ENCODE data around the gene PROCA1. TPM values are rescaled to one million over a fixed set of nuclear protein-coding genes. Genes with fewer than 3 reads are reported as not detected.

Gene PROCA1
- total and polyA plus RNA-seq, 2 of the 13 experiments (the other 11 are each of a cell fraction or from before 2014, with no cell fraction given), result 0.73 to 1.5 TPM

DNA sequence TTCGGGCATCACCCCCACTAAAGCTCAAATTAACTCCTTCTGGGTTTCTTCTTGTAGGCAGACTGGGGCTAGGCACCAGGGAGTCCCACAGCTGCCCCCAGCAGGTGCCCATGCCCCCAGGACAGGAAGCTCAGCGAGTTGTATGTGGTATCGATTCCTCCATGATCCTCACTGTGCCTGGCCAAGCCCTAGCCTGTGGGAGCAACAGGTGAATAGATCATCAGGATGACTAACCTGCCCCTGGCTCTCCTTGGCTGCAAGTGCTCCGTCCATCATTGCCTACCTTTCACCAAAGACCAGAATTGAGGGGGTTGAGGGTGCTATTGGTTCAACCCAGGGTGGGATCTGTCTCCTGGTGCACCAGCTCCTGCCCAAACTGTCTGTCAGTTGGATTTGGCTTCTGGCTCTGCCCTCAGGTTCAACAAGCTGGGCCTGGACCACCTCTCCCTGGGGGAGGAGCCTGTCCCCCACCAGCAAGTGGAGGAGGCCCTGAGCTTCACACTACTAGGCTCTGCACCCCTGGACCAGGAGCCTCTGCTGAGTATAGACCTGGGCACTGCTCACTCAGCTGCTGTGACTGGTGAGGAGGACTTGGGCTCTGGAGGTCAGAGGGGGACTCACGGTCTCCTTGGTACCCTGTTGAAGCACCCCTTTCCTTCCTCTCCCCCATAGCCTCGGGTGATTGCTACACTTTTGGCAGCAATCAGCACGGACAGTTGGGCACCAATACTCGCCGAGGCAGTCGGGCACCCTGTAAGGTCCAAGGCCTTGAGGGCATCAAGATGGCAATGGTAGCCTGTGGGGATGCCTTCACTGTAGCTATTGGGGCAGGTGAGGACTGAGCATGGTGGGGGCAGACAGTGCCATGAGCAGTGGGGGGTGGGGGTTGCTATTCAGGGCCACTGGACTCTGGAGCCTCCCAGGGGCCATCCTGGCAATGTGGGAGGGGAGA is 29.0 kb upstream of the PROCA1 start:
- Histone ChIP-seq H3K4me2 (ENCODE audit: low read depth, low read length) (no peak overlapping the region), H3K27me3 (ENCODE audit: control insufficient read depth in 1 of 2, insufficient read depth in 2 of 2, low read length in 2 of 2) (no peaks in the 10 kb centered on the region; a peak in 1 of 5 replicates), H3K27ac (ENCODE audit: extremely low read length, insufficient read depth, low read length) (no peak overlapping the region), H3K9ac (ENCODE audit: insufficient read depth, low read depth, low read length) (no peak overlapping the region), H3K36me3 (replicated peaks in 1 of 2; ENCODE audit: control insufficient read depth in 1 of 2, insufficient read depth in 2 of 2, low read length in 2 of 2) (peaks cover 2% of the 10 kb centered on the region in 2 experiments; a peak in 2 of 5 replicates), H3K79me2 (ENCODE audit: insufficient read depth, low read length) (peaks cover 15% of the 10 kb centered on the region), H3K9me3 (ENCODE audit: low read length) (no peaks in the 10 kb centered on the region), H4K20me1 (ENCODE audit: insufficient read depth, low read length) (peaks cover 2% of the 10 kb centered on the region; the same call in 1 of the 2 replicates), H2AFZ (ENCODE audit: low read length) (no peak overlapping the region), H3K4me3 (replicated peaks in 1 of 3; ENCODE audit: insufficient read depth in 1 of 3, low read depth in 2 of 3, low read length in 3 of 3) (no peak overlapping the region), H3K4me1 (ENCODE audit: insufficient read depth, low read length) (peaks cover 23% of the 10 kb centered on the region)
- ChIA-PET CTCF (ENCODE audit: low intra/inter-chr PET ratio, low total read pairs) (no interaction called here), POLR2A (interaction anchor here (1.0 to 1.4 kb wide), 2 partner anchors 12 to 13 kb away, joined by 3 to 4 read pairs; partner anchors contain the start of gene NEK8)
- no peak for FAIRE-seq
- no TSS peak for BruUV-seq (replicated peaks)
- no peak for DNase-seq (ENCODE audit: low spot score)
- in situ Hi-C loops (cut with HindIII; ENCODE audit: extremely low pct_ligation_motif_present, low pct_unique_long_range_greater_than_20kb) (loop anchor here (25.0 kb wide), 1 partner anchor 372 kb away; no protein-coding TSS in a partner anchor), intact Hi-C loops (cut with micrococcal nuclease; ENCODE audit: unreplicated experiment) (no loop called here)
- no peak for TF ChIP-seq PAX8 (CRISPR knock-in tag; IDR thresholded peaks at IDR 0.05; ENCODE audit: borderline replicate concordance)
- WGBS (ENCODE audit: low lambda C conversion rate), result 95% methylated on average over 7 of the region's 10 CpGs
- no peak for ATAC-seq

DNA sequence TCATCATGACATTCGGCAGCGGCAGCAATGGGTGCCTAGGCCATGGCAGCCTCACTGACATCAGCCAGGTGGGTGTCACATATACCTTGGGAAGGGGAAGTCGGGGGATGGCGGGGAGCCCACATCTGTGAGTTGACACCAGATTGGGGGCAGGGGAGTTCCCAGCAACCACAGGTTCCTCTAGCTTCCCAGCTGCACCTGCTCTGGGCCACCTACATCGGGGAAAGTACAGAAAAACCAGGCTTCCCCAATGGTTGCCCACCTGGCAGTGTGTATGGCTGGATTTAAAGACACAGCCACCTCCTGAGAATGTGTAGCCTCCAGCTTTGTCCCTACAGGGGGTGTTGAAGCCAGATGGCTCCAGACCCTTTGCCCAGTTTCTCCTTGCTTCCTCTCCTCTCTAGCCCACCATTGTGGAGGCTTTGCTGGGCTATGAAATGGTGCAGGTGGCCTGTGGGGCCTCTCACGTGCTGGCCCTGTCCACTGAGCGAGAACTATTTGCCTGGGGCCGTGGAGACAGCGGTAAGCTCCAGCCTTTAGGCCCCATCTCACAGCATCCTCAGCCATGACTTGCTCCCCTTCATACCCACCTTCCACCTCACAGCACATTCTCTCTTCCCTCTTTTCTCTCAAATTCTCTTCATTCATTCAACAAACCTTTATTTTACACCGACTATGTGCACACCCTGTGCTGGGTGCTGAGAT is 27.1 kb upstream of the PROCA1 start:
- WGBS (ENCODE audit: low lambda C conversion rate), result 95% methylated on average over 9 of the region's 10 CpGs

More for the DNA sequence above, 27.1 kb upstream of the PROCA1 start:
- no peak for ATAC-seq
- Histone ChIP-seq H3K4me3 (replicated peaks in 1 of 3; ENCODE audit: insufficient read depth in 1 of 3, low read depth in 2 of 3, low read length in 3 of 3) (no peak overlapping the region), H3K9ac (ENCODE audit: insufficient read depth, low read depth, low read length) (no peak overlapping the region), H3K27ac (ENCODE audit: extremely low read length, insufficient read depth, low read length) (no peak overlapping the region), H3K36me3 (replicated peaks in 1 of 2; ENCODE audit: control insufficient read depth in 1 of 2, insufficient read depth in 2 of 2, low read length in 2 of 2) (peaks cover 2 to 10% of the 10 kb centered on the region in 2 experiments; a peak in 3 of 5 replicates), H4K20me1 (ENCODE audit: insufficient read depth, low read length) (no peaks in the 10 kb centered on the region), H3K27me3 (ENCODE audit: control insufficient read depth in 1 of 2, insufficient read depth in 2 of 2, low read length in 2 of 2) (no peaks in the 10 kb centered on the region), H2AFZ (ENCODE audit: low read length) (no peak overlapping the region), H3K79me2 (ENCODE audit: insufficient read depth, low read length) (no peaks in the 10 kb centered on the region), H3K4me2 (ENCODE audit: low read depth, low read length) (no peak overlapping the region), H3K4me1 (ENCODE audit: insufficient read depth, low read length) (peaks cover 19% of the 10 kb centered on the region), H3K9me3 (ENCODE audit: low read length) (no peaks in the 10 kb centered on the region)
- no peak for FAIRE-seq
- TF ChIP-seq RCOR2 (CRISPR knock-in tag; IDR thresholded peaks at IDR 0.05) (no peak), RXRB (CRISPR knock-in tag; IDR thresholded peaks at IDR 0.05; ENCODE audit: borderline replicate concordance) (no peak), ZNF780A (CRISPR knock-in tag; IDR thresholded peaks at IDR 0.05) (no peak), ZNF850 (CRISPR knock-in tag; conservative IDR thresholded peaks at IDR 0.05) (no peak), TBL1XR1 (IDR thresholded peaks at IDR 0.05; ENCODE audit: borderline replicate concordance, low read length, partially characterized antibody) (no peak), JUN (CRISPR knock-in tag; IDR thresholded peaks at IDR 0.05) (no peak)
- TF ChIP-seq, protein P1, sequence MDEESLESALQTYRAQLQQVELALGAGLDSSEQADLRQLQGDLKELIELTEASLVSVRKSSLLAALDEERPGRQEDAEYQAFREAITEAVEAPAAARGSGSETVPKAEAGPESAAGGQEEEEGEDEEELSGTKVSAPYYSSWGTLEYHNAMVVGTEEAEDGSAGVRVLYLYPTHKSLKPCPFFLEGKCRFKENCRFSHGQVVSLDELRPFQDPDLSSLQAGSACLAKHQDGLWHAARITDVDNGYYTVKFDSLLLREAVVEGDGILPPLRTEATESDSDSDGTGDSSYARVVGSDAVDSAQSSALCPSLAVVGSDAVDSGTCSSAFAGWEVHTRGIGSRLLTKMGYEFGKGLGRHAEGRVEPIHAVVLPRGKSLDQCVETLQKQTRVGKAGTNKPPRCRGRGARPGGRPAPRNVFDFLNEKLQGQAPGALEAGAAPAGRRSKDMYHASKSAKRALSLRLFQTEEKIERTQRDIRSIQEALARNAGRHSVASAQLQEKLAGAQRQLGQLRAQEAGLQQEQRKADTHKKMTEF (CRISPR knock-in tag; IDR thresholded peaks at IDR 0.05), result no peak
- in situ Hi-C loops (cut with HindIII; ENCODE audit: extremely low pct_ligation_motif_present, low pct_unique_long_range_greater_than_20kb) (loop anchor here (25.0 kb wide), 1 partner anchor 373 kb away; no protein-coding TSS in a partner anchor), intact Hi-C loops (cut with micrococcal nuclease; ENCODE audit: unreplicated experiment) (no loop called here)
- DNase-seq (ENCODE audit: low spot score), result no peak
- ChIA-PET CTCF (ENCODE audit: low intra/inter-chr PET ratio, low total read pairs) (no interaction called here), POLR2A (interaction anchor here (1.2 kb wide), 1 partner anchor 19 kb away, joined by 3 read pairs; the partner anchor contains the start of gene RPL23A)
- no TSS peak for BruUV-seq (replicated peaks)

Data from HepG2 (cell line).